IMR-90 (cell line): ENCODE results near the gene PHC3. TPM values are rescaled to one million over a fixed set of nuclear protein-coding genes. Genes with fewer than 3 reads are reported as not detected.

Experiments
- ATAC-seq: fragments of 200-7000 bp; cut with Tn5 transposase; 2 replicates; pipeline ENCODE4 v1.9.1; 2020; ENCODE audit warnings: low read depth, mild to moderate bottlenecking, moderate library complexity
- BruUV-seq: library from RNA; stranded (reverse); fragments of 400-500 nt; replicated peaks from 2 replicates; lab custom pipeline; 2021; lab: Mats Ljungman, UMichigan
- CTCF ChIA-PET: fragments of 300-600 bp; formaldehyde crosslinking; extraction: SDS; loops from one replicate; lab custom pipeline; 2021; ENCODE audit warnings: antibody characterized with exemption; lab: Yijun Ruan, JAX
- POLR2A ChIA-PET: fragments of 300-600 bp; sonication (Branson Sonifier 250); formaldehyde crosslinking; loops from one replicate; lab custom pipeline; 2022; ENCODE audit warnings: antibody characterized with exemption; ENCODE audit not compliant: unreplicated experiment; lab: Charles Lee
- DNase-seq: peaks from one replicate; pipeline ENCODE4 v3.0.0; 2013
- H2AFZ ChIP-seq: replicated peaks from 2 replicates; pipeline ENCODE3; 2013; ENCODE audit warnings: low read length, mild to moderate bottlenecking; ENCODE audit not compliant: poor library complexity
- H2AK5ac ChIP-seq: 2 replicates; pipeline ENCODE4 v1.6.1; 2013; ENCODE audit warnings: low read depth, low read length, inconsistent platforms
- H2AK9ac ChIP-seq: replicated peaks from 2 replicates; pipeline ENCODE3; 2013; ENCODE audit warnings: mild to moderate bottlenecking, low read depth, low read length, moderate library complexity; ENCODE audit not compliant: poor library complexity
- H2BK120ac ChIP-seq: 2 replicates; pipeline ENCODE4 v1.6.1; 2013; ENCODE audit warnings: low read depth, low read length, inconsistent platforms
- H2BK15ac ChIP-seq: 3 replicates; pipeline ENCODE4 v1.6.1; 2013; ENCODE audit warnings: low read depth, low read length, inconsistent platforms
- H2BK20ac ChIP-seq: 2 replicates; pipeline ENCODE4 v1.6.1; 2013; ENCODE audit warnings: low read depth, mild to moderate bottlenecking, inconsistent platforms, low read length, moderate library complexity
- H2BK5ac ChIP-seq: 2 replicates; pipeline ENCODE4 v1.6.1; 2013; ENCODE audit warnings: mild to moderate bottlenecking, low read depth, low read length, inconsistent platforms; ENCODE audit not compliant: poor library complexity, severe bottlenecking
- H3K14ac ChIP-seq: replicated peaks from 2 replicates; pipeline ENCODE4 v1.6.1; 2013; ENCODE audit warnings: low read depth, low read length, inconsistent platforms
- H3K18ac ChIP-seq: 2 replicates; pipeline ENCODE4 v1.6.1; 2013; ENCODE audit warnings: low read depth, low read length, control low read depth
- H3K23ac ChIP-seq: 2 replicates; pipeline ENCODE4 v1.6.1; 2013; ENCODE audit warnings: low read depth, low read length, inconsistent platforms
- H3K27ac ChIP-seq: 2 replicates; pipeline ENCODE4 v1.5.1; 2013; ENCODE audit warnings: mild to moderate bottlenecking, control low read depth, low read length; ENCODE audit not compliant: insufficient read depth
- H3K27me3 ChIP-seq: 2 replicates; pipeline ENCODE4 v1.6.1; 2013; ENCODE audit warnings: low read length; ENCODE audit not compliant: control insufficient read depth, insufficient read depth
- H3K36me3 ChIP-seq: 2 replicates; pipeline ENCODE4 v1.6.1; 2013; ENCODE audit warnings: low read length, mixed read lengths; ENCODE audit not compliant: control insufficient read depth, insufficient read depth
- H3K4ac ChIP-seq: 2 replicates; pipeline ENCODE4 v1.6.1; 2013; ENCODE audit warnings: low read depth, low read length, inconsistent platforms
- H3K4me1 ChIP-seq: 2 replicates; pipeline ENCODE4 v1.6.1; 2013; ENCODE audit warnings: low read length, mixed read lengths; ENCODE audit not compliant: control insufficient read depth, insufficient read depth
- H3K4me2 ChIP-seq: 2 replicates; pipeline ENCODE4 v1.6.1; 2013; ENCODE audit warnings: low read depth, mild to moderate bottlenecking, control low read depth, low read length, moderate library complexity
- H3K4me3 ChIP-seq: 2 replicates; pipeline ENCODE4 v1.5.1; 2013; ENCODE audit warnings: low read depth, mild to moderate bottlenecking, control low read depth, low read length, moderate library complexity; ENCODE audit not compliant: insufficient read depth
- H3K56ac ChIP-seq: 2 replicates; pipeline ENCODE4 v1.6.1; 2013; ENCODE audit warnings: low read length, inconsistent platforms; ENCODE audit not compliant: insufficient read depth; ENCODE audit errors: extremely low read depth
- H3K79me1 ChIP-seq, 2 experiments: 2 replicates each; pipeline ENCODE4 v1.6.1; 2013; ENCODE audit warnings: low read length in 2 of 2, inconsistent platforms in 1 of 2, low read depth in 1 of 2
- H3K9ac ChIP-seq: 2 replicates; pipeline ENCODE4 v1.6.1; 2013; ENCODE audit warnings: low read depth, low read length, control low read depth
- H3K9me1 ChIP-seq: 2 replicates; pipeline ENCODE4 v1.6.1; 2013; ENCODE audit warnings: low read length, inconsistent platforms; ENCODE audit not compliant: insufficient read depth
- H3K9me3 ChIP-seq: 2 replicates; pipeline ENCODE4 v1.6.1; 2013; ENCODE audit warnings: low read length; ENCODE audit not compliant: control insufficient read depth, insufficient read depth
- H4K20me1 ChIP-seq: 2 replicates; pipeline ENCODE4 v1.6.1; 2013; ENCODE audit warnings: low read length, inconsistent platforms; ENCODE audit not compliant: insufficient read depth
- H4K5ac ChIP-seq: 2 replicates; pipeline ENCODE4 v1.6.1; 2013; ENCODE audit warnings: mild to moderate bottlenecking, low read depth, low read length, control low read depth
- H4K8ac ChIP-seq, 2 experiments: 2 replicates each; pipeline ENCODE4 v1.6.1; 2013; ENCODE audit warnings: low read depth in 2 of 2, low read length in 2 of 2, control low read depth in 1 of 2, inconsistent platforms in 1 of 2
- H4K91ac ChIP-seq: 2 replicates; pipeline ENCODE4 v1.6.1; 2013; ENCODE audit warnings: low read depth, low read length, inconsistent platforms; ENCODE audit not compliant: insufficient read depth
- BHLHE40 ChIP-seq: fragments of 150-350 bp; IDR thresholded peaks from 2 replicates; pipeline ENCODE4 v1.6.1; 2016; ENCODE audit warnings: mild to moderate bottlenecking, low read depth, low read length
- CEBPB ChIP-seq: IDR thresholded peaks from 2 replicates; pipeline ENCODE4 v1.6.1; 2012; ENCODE audit warnings: low read depth, low read length, improper control_type of control experiment
- CHD1 ChIP-seq: IDR thresholded peaks from 2 replicates; pipeline ENCODE4 v1.6.1; 2012; ENCODE audit warnings: low read depth, low read length, improper control_type of control experiment
- MAFK ChIP-seq: IDR thresholded peaks from 2 replicates; pipeline ENCODE4 v1.6.1; 2012; ENCODE audit warnings: low read depth, low read length, improper control_type of control experiment
- MAZ ChIP-seq: IDR thresholded peaks from 2 replicates; pipeline ENCODE4 v1.6.1; 2012; ENCODE audit warnings: low read depth, mild to moderate bottlenecking, low read length, improper control_type of control experiment, moderate library complexity, borderline replicate concordance
- NFE2L2 ChIP-seq: fragments of 150-350 bp; IDR thresholded peaks from 2 replicates; pipeline ENCODE4 v1.6.1; 2016; ENCODE audit warnings: low read depth, mild to moderate bottlenecking, low read length
- POLR2A ChIP-seq: IDR thresholded peaks from 2 replicates; pipeline ENCODE4 v1.6.1; 2012; ENCODE audit warnings: mild to moderate bottlenecking, low read depth, low read length
- RCOR1 ChIP-seq: IDR thresholded peaks from 2 replicates; pipeline ENCODE4 v1.6.1; 2012; ENCODE audit warnings: mild to moderate bottlenecking, low read length, improper control_type of control experiment; ENCODE audit not compliant: insufficient replicate concordance
- RFX5 ChIP-seq: IDR thresholded peaks from 2 replicates; pipeline ENCODE4 v1.8.0; 2012; ENCODE audit warnings: low read depth, mild to moderate bottlenecking, low read length, moderate library complexity
- WGBS, 2 experiments: methylation state at CpG; one replicate each; pipeline versions ENCODE4 v1.1.5 to v1.1.7; 2013; ENCODE audit warnings: missing lambda C conversion rate in 2 of 2; ENCODE audit not compliant: insufficient read length in 1 of 2; ENCODE audit errors: extremely low coverage in 2 of 2; 5-methylcytosine and 5-hydroxymethylcytosine counted together
- dilution Hi-C: fragments of 300-500 bp; cut with HindIII; formaldehyde crosslinking; loops from one replicate; pipeline ENCODE4 v1.14.3; 2018; ENCODE audit warnings: low sequenced_read_pairs; ENCODE audit not compliant: unreplicated experiment
- in situ Hi-C: fragments of 300-500 bp; cut with MboI; formaldehyde crosslinking; loops from 3 replicates; pipeline ENCODE4 v1.14.3; 2019; ENCODE audit warnings: low sequenced_read_pairs, inconsistent platforms, mixed read lengths
- intact Hi-C: fragments of 100-400 bp; cut with micrococcal nuclease; formaldehyde crosslinking; loops from 2 replicates; pipeline ENCODE4 v1.10.0; 2022
- polyA plus RNA-seq, 3 experiments: library from polyadenylated mRNA; depleted of rRNA; stranded (reverse); fragments of >200 nt; gene quantifications; 2 replicates each; pipeline ENCODE4 v1.2.3, GENCODE V29; 2012; ENCODE audit warnings: low replicate concordance in 1 of 3
- total RNA-seq: library from RNA; depleted of rRNA; stranded (reverse); fragments of >200 nt; gene quantifications from 2 replicates; pipeline ENCODE4 v1.2.3, GENCODE V29; 2012
- TF ChIP-seq, protein P1 (sequence below): fragments of 150-350 bp; IDR thresholded peaks from 2 replicates; pipeline ENCODE4 v1.6.1; 2016; ENCODE audit warnings: low read depth, mild to moderate bottlenecking, low read length, moderate library complexity, borderline replicate concordance
- TF ChIP-seq, protein P2 (sequence below): fragments of 150-350 bp; IDR thresholded peaks from 2 replicates; pipeline ENCODE4 v1.6.1; 2017; ENCODE audit warnings: mild to moderate bottlenecking, antibody characterized with exemption, low read length, low read depth

PHC3 gene
- total and polyA plus RNA-seq, 2 of the 4 experiments (the other 2 are of a cell fraction), result 18.3 to 26.3 TPM

DNA sequence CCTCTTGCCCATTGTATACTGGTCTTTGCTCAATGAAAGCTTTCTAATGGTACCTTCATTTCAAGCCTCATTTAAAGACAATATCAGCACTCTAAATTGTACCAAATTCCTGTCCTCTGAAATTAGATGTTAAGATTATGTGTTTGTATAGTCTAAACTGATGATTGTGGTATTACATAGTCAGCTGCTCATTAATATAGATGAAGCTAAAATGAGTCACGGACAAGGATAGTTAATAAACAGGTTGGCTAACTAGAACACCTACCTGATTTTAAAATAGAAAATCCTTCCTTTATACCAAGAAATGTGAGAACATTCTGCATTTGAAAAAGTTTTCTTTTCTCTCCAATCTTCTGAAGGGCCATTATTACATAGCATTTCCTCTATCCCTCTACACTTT lies 43.6 kb upstream of the PHC3 start:
- Histone ChIP-seq H4K91ac (no peak overlapping the region), H2BK120ac (no peak overlapping the region), H3K9me1 (peaks cover 4% of the 10 kb centered on the region; the same call in 1 of the 2 replicates), H3K4me3 (no peak overlapping the region), H2BK5ac (peak overlapping the region; percentile 48), H3K4me1 (peaks cover 24% of the 10 kb centered on the region), H3K56ac (no peak overlapping the region), H3K27ac (peak overlapping the region; percentile 72; the same call in 1 of the 2 replicates), H2AK9ac (no peak overlapping the region), H4K5ac (no peak overlapping the region; the same call in 1 of the 2 replicates), H2AFZ (no peak overlapping the region), H3K14ac (no peak overlapping the region), H3K9ac (no peak overlapping the region), H3K18ac (no peak overlapping the region), H3K36me3 (no peaks in the 10 kb centered on the region), H2BK15ac (no peak overlapping the region), H3K4me2 (peak overlapping the region; percentile 35), H3K27me3 (no peaks in the 10 kb centered on the region), H4K20me1 (peaks cover 11% of the 10 kb centered on the region), H2AK5ac (no peak overlapping the region), H3K4ac (no peak overlapping the region), H3K23ac (no peak overlapping the region), H2BK20ac (no peak overlapping the region), H3K79me1 (peaks cover 10 to 40% of the 10 kb centered on the region in 2 experiments; a peak in 3 of 4 replicates), H4K8ac (no peak overlapping the region), H3K9me3 (no peaks in the 10 kb centered on the region)
- dilution Hi-C loops (no loop called here), in situ Hi-C loops (no loop called here), intact Hi-C loops (loop anchor here (5.0 kb wide), 1 partner anchor 47 kb away; no protein-coding TSS in a partner anchor)
- POLR2A ChIA-PET, result no interaction called here
- BruUV-seq, result no TSS peak
- no peak for TF ChIP-seq MAFK
- TF ChIP-seq, protein P1, sequence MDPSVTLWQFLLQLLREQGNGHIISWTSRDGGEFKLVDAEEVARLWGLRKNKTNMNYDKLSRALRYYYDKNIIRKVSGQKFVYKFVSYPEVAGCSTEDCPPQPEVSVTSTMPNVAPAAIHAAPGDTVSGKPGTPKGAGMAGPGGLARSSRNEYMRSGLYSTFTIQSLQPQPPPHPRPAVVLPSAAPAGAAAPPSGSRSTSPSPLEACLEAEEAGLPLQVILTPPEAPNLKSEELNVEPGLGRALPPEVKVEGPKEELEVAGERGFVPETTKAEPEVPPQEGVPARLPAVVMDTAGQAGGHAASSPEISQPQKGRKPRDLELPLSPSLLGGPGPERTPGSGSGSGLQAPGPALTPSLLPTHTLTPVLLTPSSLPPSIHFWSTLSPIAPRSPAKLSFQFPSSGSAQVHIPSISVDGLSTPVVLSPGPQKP, result no peak
- TF ChIP-seq RFX5, result no peak
- no peak for TF ChIP-seq POLR2A
- TF ChIP-seq, protein P2, sequence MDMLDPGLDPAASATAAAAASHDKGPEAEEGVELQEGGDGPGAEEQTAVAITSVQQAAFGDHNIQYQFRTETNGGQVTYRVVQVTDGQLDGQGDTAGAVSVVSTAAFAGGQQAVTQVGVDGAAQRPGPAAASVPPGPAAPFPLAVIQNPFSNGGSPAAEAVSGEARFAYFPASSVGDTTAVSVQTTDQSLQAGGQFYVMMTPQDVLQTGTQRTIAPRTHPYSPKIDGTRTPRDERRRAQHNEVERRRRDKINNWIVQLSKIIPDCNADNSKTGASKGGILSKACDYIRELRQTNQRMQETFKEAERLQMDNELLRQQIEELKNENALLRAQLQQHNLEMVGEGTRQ, result no peak
- no peak for TF ChIP-seq NFE2L2
- TF ChIP-seq CEBPB, result no peak
- no peak for TF ChIP-seq MAZ
- TF ChIP-seq CHD1, result no peak
- no peak for TF ChIP-seq RCOR1
- TF ChIP-seq BHLHE40, result no peak
- no CpG with 5 or more reads among the region's 1 CpG for WGBS, 2 experiments
- ATAC-seq (no peak), DNase-seq (no peak)
- CTCF ChIA-PET, result no interaction called here
